GM23248 (cell line): ENCODE measurements around the gene RFXANK.

Experiments
- EZH2 ChIP-seq: fragments of 200-600 bp; sonication (generic); IDR thresholded peaks from 2 replicates; pipeline ENCODE4 v1.6.1; 2018; ENCODE audit warnings: antibody characterized with exemption, mild to moderate bottlenecking; ENCODE audit not compliant: insufficient read depth, poor library complexity, severe bottlenecking
- EZH2phosphoT487 ChIP-seq: fragments of 200-600 bp; sonication (generic); IDR thresholded peaks from 2 replicates; pipeline ENCODE4 v1.6.1; 2018; ENCODE audit warnings: antibody characterized with exemption, moderate library complexity, mild to moderate bottlenecking, low read depth; ENCODE audit not compliant: insufficient read depth

DNA sequence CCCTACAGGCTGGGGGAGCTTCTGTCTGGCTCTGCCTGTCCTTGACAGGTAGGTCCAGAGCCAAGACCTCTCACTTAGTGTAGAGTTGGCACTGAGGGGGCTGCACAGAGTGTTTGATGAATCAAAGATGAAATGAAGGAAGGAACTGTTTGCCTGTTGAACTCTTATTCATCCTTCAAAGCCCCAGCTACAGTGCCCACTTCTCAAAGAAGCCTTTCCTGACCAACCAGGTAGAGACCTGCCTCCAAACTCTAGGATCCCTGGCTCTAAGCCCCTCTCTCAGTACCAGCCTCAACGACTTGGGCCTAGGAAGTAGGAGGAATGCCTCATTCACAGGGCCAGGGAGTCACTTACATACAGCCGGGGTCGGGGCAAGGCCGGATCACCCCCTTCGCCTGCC is 44.7 kb upstream of the RFXANK start:
- no peak for TF ChIP-seq EZH2
- no peak for TF ChIP-seq EZH2phosphoT487
